OCI-LY1 (cell line): ENCODE measurements around the gene C4BPB.
"Not testable (repeated sequence)": the region's sequence is repeated elsewhere in the genome, so short reads cannot be mapped to it uniquely, and the experiment has no call there.

ENCODE experiments used
- H2AFZ ChIP-seq: fragments of 200-600 bp; sonication (generic), shearing (Covaris generic); 2 replicates; pipeline ENCODE4 v1.6.0; 2014; ENCODE audit warnings: antibody characterized with exemption, mild to moderate bottlenecking, low read length
- H3F3A ChIP-seq: fragments of 200-600 bp; sonication (generic), shearing (Covaris generic); 2 replicates; pipeline ENCODE4 v1.6.0; 2014; ENCODE audit warnings: mild to moderate bottlenecking, antibody characterized with exemption, low read length, moderate library complexity; ENCODE audit not compliant: insufficient read depth
- H3K27ac ChIP-seq: fragments of 200-600 bp; sonication (generic); 2 replicates; pipeline ENCODE4 v1.5.1; 2014; ENCODE audit warnings: low read length, mixed run types, mild to moderate bottlenecking, low read depth; ENCODE audit not compliant: poor library complexity, severe bottlenecking
- H3K27me3 ChIP-seq: fragments of 200-600 bp; sonication (generic); 2 replicates; pipeline ENCODE4 v1.6.0; 2014; ENCODE audit warnings: antibody characterized with exemption, mild to moderate bottlenecking, low read length, moderate library complexity; ENCODE audit not compliant: insufficient read depth
- H3K36me3 ChIP-seq: fragments of 200-600 bp; sonication (generic); 2 replicates; pipeline ENCODE4 v1.6.1; 2014; ENCODE audit warnings: mild to moderate bottlenecking, antibody characterized with exemption, low read length, moderate library complexity, mixed read lengths; ENCODE audit not compliant: insufficient read depth
- H3K4me1 ChIP-seq: fragments of 200-600 bp; sonication (generic); 2 replicates; pipeline ENCODE4 v1.5.1; 2014; ENCODE audit warnings: mild to moderate bottlenecking, low read length, moderate library complexity; ENCODE audit not compliant: insufficient read depth, severe bottlenecking
- H3K4me2 ChIP-seq: fragments of 200-600 bp; sonication (generic), shearing (Covaris generic); 2 replicates; pipeline ENCODE4 v1.6.1; 2014; ENCODE audit warnings: low read length
- H3K4me3 ChIP-seq: fragments of 200-600 bp; sonication (generic); 2 replicates; pipeline ENCODE4 v1.5.1; 2014; ENCODE audit warnings: low read length, low read depth, mild to moderate bottlenecking, mixed read lengths; ENCODE audit not compliant: poor library complexity, severe bottlenecking
- H3K79me2 ChIP-seq: fragments of 200-600 bp; shearing (Covaris generic); 2 replicates; pipeline ENCODE4 v1.6.1; 2016; ENCODE audit warnings: mixed run types, low read length, mixed read lengths; ENCODE audit not compliant: insufficient read depth
- H3K9ac ChIP-seq: fragments of 200-600 bp; sonication (generic), shearing (Covaris generic); 2 replicates; pipeline ENCODE4 v1.6.1; 2014; ENCODE audit warnings: mild to moderate bottlenecking, low read length, mixed read lengths
- H3K9me2 ChIP-seq: fragments of 200-600 bp; sonication (generic), shearing (Covaris generic); 2 replicates; pipeline ENCODE4 v1.6.1; 2014; ENCODE audit warnings: low read depth, mild to moderate bottlenecking, low read length, mixed read lengths
- H3K9me3 ChIP-seq: fragments of 200-600 bp; shearing (Covaris generic); 2 replicates; pipeline ENCODE4 v1.6.1; 2014; ENCODE audit warnings: low read length, mixed read lengths
- H4K20me1 ChIP-seq: fragments of 200-600 bp; sonication (generic), shearing (Covaris generic); 2 replicates; pipeline ENCODE4 v1.6.0; 2016; ENCODE audit warnings: mild to moderate bottlenecking, low read length; ENCODE audit not compliant: insufficient read depth
- CTCF ChIP-seq: fragments of 200-600 bp; sonication (generic), shearing (Covaris generic); IDR thresholded peaks from 2 replicates; pipeline ENCODE4 v1.5.1; 2017; ENCODE audit warnings: mild to moderate bottlenecking, antibody characterized with exemption, low read length, moderate library complexity, mixed read lengths
- EZH2 ChIP-seq: fragments of 200-600 bp; sonication (generic), shearing (Covaris generic); IDR thresholded peaks from 2 replicates; pipeline ENCODE4 v1.8.0; 2017; ENCODE audit warnings: borderline replicate concordance, mixed run types, mild to moderate bottlenecking, antibody characterized with exemption, low read length, moderate library complexity, mixed read lengths

The C4BPB gene

GRCh38 chr1:207088701-207089626 lies at the start of gene C4BPB:
Gene C4BPB, plus strand, starts transcription at chr1:207088860. Its CDS starts 672 bp downstream, at chr1:207089532.
- Histone ChIP-seq H2AFZ (no peak within 1 kb of the TSS), H3K9me2 (no peaks in the 10 kb centered on the region), H3K9ac (no peak within 1 kb of the TSS), H3K9me3 (no peaks in the 10 kb centered on the region), H3K27me3 (no peaks in the 10 kb centered on the region), H3K79me2 (no peaks in the 10 kb centered on the region), H4K20me1 (no peaks in the 10 kb centered on the region), H3K4me2 (no peak within 1 kb of the TSS), H3K36me3 (no peaks in the 10 kb centered on the region), H3F3A (no peaks in the 10 kb centered on the region), H3K4me1 (no peaks in the 10 kb centered on the region), H3K4me3 (no peak within 1 kb of the TSS), H3K27ac (no peak within 1 kb of the TSS)
- TF ChIP-seq EZH2 (no peak), CTCF (no peak)

- no peak overlapping the region for H3K27ac ChIP-seq
- TF ChIP-seq EZH2 (no peak), CTCF (no peak)
These were observed 49.1 kb upstream of the C4BPB start for GRCh38 chr1:207039380-207040180.

GRCh38 chr1:207040181-207040533 lies 48.5 kb upstream of the C4BPB start:
- Histone ChIP-seq H3K27me3 (no peaks in the 10 kb centered on the region), H3K9ac (no peak overlapping the region), H3F3A (no peaks in the 10 kb centered on the region), H2AFZ (no peak overlapping the region), H3K4me3 (no peak overlapping the region), H3K9me2 (no peaks in the 10 kb centered on the region), H3K36me3 (peaks cover 6% of the 10 kb centered on the region; the same call in 1 of the 2 replicates), H3K79me2 (no peaks in the 10 kb centered on the region), H4K20me1 (no peaks in the 10 kb centered on the region), H3K4me2 (no peak overlapping the region), H3K9me3 (no peaks in the 10 kb centered on the region), H3K27ac (no peak overlapping the region), H3K4me1 (no peaks in the 10 kb centered on the region)
- TF ChIP-seq EZH2 = no peak
- TF ChIP-seq CTCF = no peak

More at GRCh38 chr1:207039380-207040180, 49.1 kb upstream of the C4BPB start:
- H3F3A ChIP-seq = no peaks in the 10 kb centered on the region
- peaks cover under 1% of the 10 kb centered on the region; the same call in 1 of the 2 replicates for H3K36me3 ChIP-seq
- H3K4me3 ChIP-seq = no peak overlapping the region
- no peaks in the 10 kb centered on the region for H3K9me3 ChIP-seq
- H4K20me1 ChIP-seq = no peaks in the 10 kb centered on the region
- no peak overlapping the region for H3K4me2 ChIP-seq
- H3K27me3 ChIP-seq = no peaks in the 10 kb centered on the region
- no peak overlapping the region for H2AFZ ChIP-seq
- no peaks in the 10 kb centered on the region for H3K4me1 ChIP-seq
- H3K79me2 ChIP-seq = no peaks in the 10 kb centered on the region
- H3K9me2 ChIP-seq = no peaks in the 10 kb centered on the region
- H3K9ac ChIP-seq = no peak overlapping the region

GRCh38 chr1:207041397-207041796 lies 47.3 kb upstream of the C4BPB start:
- not testable (repeated sequence) for H2AFZ ChIP-seq, H3K27ac ChIP-seq, H3K27me3 ChIP-seq, H3K9me3 ChIP-seq, H3K9me2 ChIP-seq, H3K79me2 ChIP-seq, H3K4me2 ChIP-seq, H3K9ac ChIP-seq, H3K4me3 ChIP-seq, H3F3A ChIP-seq, H3K4me1 ChIP-seq, H4K20me1 ChIP-seq
- H3K36me3 ChIP-seq = peaks cover 19% of the 10 kb centered on the region
